ENCODE results near the gene DIAPH2.
A peak's percentile ranks its signal among the peaks of the same experiment; 100 is the strongest.

The DIAPH2 gene

GRCh38 chrX:96685210-96686099 lies 813 bp downstream of the DIAPH2 start:
- ChIA-PET CTCF (no interaction called here), POLR2A (no interaction called here)
- Histone ChIP-seq H3K36me3 (ENCODE audit: control insufficient read depth in 2 of 2, insufficient read depth in 1 of 2, low read length in 2 of 2) (no peaks in the 10 kb centered on the region), H3K27ac (ENCODE audit: extremely low read depth, low read depth, low read length) (peak overlapping the region; percentile 50; the same call in 1 of the 2 replicates), H3K4me3 (ENCODE audit: low read depth, low read length) (peak overlapping the region; percentile 60), H3K9me3 (ENCODE audit: control insufficient read depth, insufficient read depth, low read depth, low read length) (no peaks in the 10 kb centered on the region), H3K4me1 (ENCODE audit: control insufficient read depth, insufficient read depth, low read length) (no peaks in the 10 kb centered on the region)
- no peak for TF ChIP-seq KLF10 (tag by site-specific recombination; IDR thresholded peaks at IDR 0.05)
- TF ChIP-seq ZFHX2 (tag by site-specific recombination; conservative IDR thresholded peaks at IDR 0.05), result peak; percentile 52
- no peak for TF ChIP-seq ZBTB21 (tag by site-specific recombination; IDR thresholded peaks at IDR 0.05)
- no peak for TF ChIP-seq YY1 (tag by site-specific recombination; IDR thresholded peaks at IDR 0.05)
- no peak for TF ChIP-seq TRIM28 (IDR thresholded peaks at IDR 0.05; ENCODE audit: borderline replicate concordance, low read length)
- no peak for TF ChIP-seq PBX3 (CRISPR knock-in tag; IDR thresholded peaks at IDR 0.05)
- TF ChIP-seq KLF1 (tag by site-specific recombination; IDR thresholded peaks at IDR 0.05), result no peak
- no peak for TF ChIP-seq ZNF350 (tag by site-specific recombination; IDR thresholded peaks at IDR 0.05)
- 0 out of 2 replicates have a peak, but pooled peaks have one; percentile 33 for TF ChIP-seq PATZ1 (tag by site-specific recombination; IDR thresholded peaks at IDR 0.05)
- 0 out of 2 replicates have a peak, but pooled peaks have one; percentile 12 for TF ChIP-seq GLIS2 (tag by site-specific recombination; IDR thresholded peaks at IDR 0.05)
- TF ChIP-seq ZNF18 (tag by site-specific recombination; IDR thresholded peaks at IDR 0.05), result peak; percentile 69; the same call in 1 of the 2 replicates
- no peak for TF ChIP-seq ZBTB1 (tag by site-specific recombination; IDR thresholded peaks at IDR 0.05)
- peak; percentile 53 for TF ChIP-seq ZBTB20 (tag by site-specific recombination; IDR thresholded peaks at IDR 0.05)
- 0 out of 2 replicates have a peak, but pooled peaks have one; percentile 14 for TF ChIP-seq IKZF3 (tag by site-specific recombination; IDR thresholded peaks at IDR 0.05)
- TF ChIP-seq ZSCAN30 (tag by site-specific recombination; IDR thresholded peaks at IDR 0.05), result no peak
- no peak for TF ChIP-seq ZNF248 (tag by site-specific recombination; IDR thresholded peaks at IDR 0.05)
- 0 out of 2 replicates have a peak, but pooled peaks have one; percentile 10 for TF ChIP-seq ZBTB11 (tag by site-specific recombination; conservative IDR thresholded peaks at IDR 0.05; ENCODE audit: low read depth)
- peak; percentile 8 for TF ChIP-seq ZBTB26 (tag by site-specific recombination; optimal IDR thresholded peaks at IDR 0.05)
- peak; percentile 43; the same call in 1 of the 2 replicates for TF ChIP-seq EGR2 (tag by site-specific recombination; IDR thresholded peaks at IDR 0.05; ENCODE audit: low read depth)
- TF ChIP-seq ZNF704 (tag by site-specific recombination; IDR thresholded peaks at IDR 0.05), result no peak
- no peak for TF ChIP-seq ZNF514 (tag by site-specific recombination; IDR thresholded peaks at IDR 0.05)
- TF ChIP-seq TSHZ1 (tag by site-specific recombination; IDR thresholded peaks at IDR 0.05; ENCODE audit: borderline replicate concordance), result no peak

Measured in HEK293 (cell line).